Activated T-helper 2 cell treated with anti-CD3 and anti-CD28 coated beads, Interferon-gamma antibody, Interleukin-2, Interleukin-4, amounts not matched to agents 10 μg/mL and 5 μg/mL and 100 μg/mL, durations not matched to agents 14 hours and 24 hours and 36 hours (primary cell): ENCODE measurements around the gene SPDYE4. TPM values are rescaled to one million over a fixed set of nuclear protein-coding genes. Genes with fewer than 3 reads are reported as not detected.

Source experiments
- DNase-seq: peaks from one replicate; pipeline ENCODE4 v3.0.0; 2021; ENCODE audit warnings: low spot score
- H3K27ac Mint-ChIP-seq: one replicate; pipeline ENCODE4 v1.8.0; 2021; ENCODE audit warnings: mixed read lengths
- H3K27me3 Mint-ChIP-seq: one replicate; pipeline ENCODE4 v1.8.0; 2021; ENCODE audit warnings: low read depth, mixed read lengths
- H3K36me3 Mint-ChIP-seq: one replicate; pipeline ENCODE4 v1.8.0; 2021; ENCODE audit warnings: low read depth, mixed read lengths
- H3K4me1 Mint-ChIP-seq: one replicate; pipeline ENCODE4 v1.8.0; 2021; ENCODE audit warnings: low read depth, mixed read lengths
- H3K4me3 Mint-ChIP-seq: one replicate; pipeline ENCODE4 v1.8.0; 2021; ENCODE audit warnings: low read depth, mild to moderate bottlenecking, moderate library complexity, mixed read lengths
- H3K9me3 Mint-ChIP-seq: one replicate; pipeline ENCODE4 v1.8.0; 2021; ENCODE audit warnings: mixed read lengths
- intact Hi-C: fragments of 100-400 bp; cut with micrococcal nuclease; formaldehyde crosslinking; loops from one replicate; pipeline ENCODE4 v1.15.1; 2023
- total RNA-seq: library from RNA; stranded (reverse); gene quantifications from 2 replicates; pipeline ENCODE4 v1.2.3, GENCODE V29; 2022

Gene SPDYE4
- total RNA-seq, 1 donor from 2014 or later, result not detected

- H3K36me3 Mint-ChIP-seq, result no peaks in the 10 kb centered on the region
- H3K4me1 Mint-ChIP-seq, result no peaks in the 10 kb centered on the region
- no peak overlapping the region for H3K27ac Mint-ChIP-seq
- peaks cover 7% of the 10 kb centered on the region for H3K27me3 Mint-ChIP-seq
- H3K4me3 Mint-ChIP-seq, result no peak overlapping the region
- no peak for DNase-seq
- intact Hi-C loops, result no loop called here
- no peaks in the 10 kb centered on the region for H3K9me3 Mint-ChIP-seq
Observed at GRCh38 chr17:8710813-8711212, 47.5 kb downstream of the SPDYE4 start.

DNA sequence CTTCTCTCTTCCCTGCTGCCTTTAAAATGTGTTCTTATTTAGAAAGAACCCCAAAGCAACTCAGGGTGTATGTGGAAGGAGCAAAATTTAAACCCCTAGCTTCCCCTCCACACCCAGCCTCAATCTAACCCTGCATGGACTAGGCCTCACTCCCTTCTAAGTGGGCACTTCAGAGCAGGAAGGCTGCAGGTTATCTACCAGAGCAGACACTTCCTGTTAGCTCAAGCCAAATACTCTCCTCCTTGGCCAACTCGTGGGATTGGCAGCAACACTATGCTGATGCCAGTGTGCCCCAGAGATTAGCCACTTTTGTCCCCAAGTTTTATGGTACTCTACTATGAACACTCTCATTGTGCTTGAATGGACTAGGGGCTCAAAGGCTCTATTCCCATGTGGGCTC is 49.3 kb downstream of the SPDYE4 start:
- no peak overlapping the region for H3K4me3 Mint-ChIP-seq
- H3K4me1 Mint-ChIP-seq, result no peaks in the 10 kb centered on the region
- H3K9me3 Mint-ChIP-seq, result no peaks in the 10 kb centered on the region
- DNase-seq, result no peak
- H3K27ac Mint-ChIP-seq, result no peak overlapping the region
- H3K36me3 Mint-ChIP-seq, result no peaks in the 10 kb centered on the region
- intact Hi-C loops, result no loop called here
- H3K27me3 Mint-ChIP-seq, result peaks cover 14% of the 10 kb centered on the region

DNA sequence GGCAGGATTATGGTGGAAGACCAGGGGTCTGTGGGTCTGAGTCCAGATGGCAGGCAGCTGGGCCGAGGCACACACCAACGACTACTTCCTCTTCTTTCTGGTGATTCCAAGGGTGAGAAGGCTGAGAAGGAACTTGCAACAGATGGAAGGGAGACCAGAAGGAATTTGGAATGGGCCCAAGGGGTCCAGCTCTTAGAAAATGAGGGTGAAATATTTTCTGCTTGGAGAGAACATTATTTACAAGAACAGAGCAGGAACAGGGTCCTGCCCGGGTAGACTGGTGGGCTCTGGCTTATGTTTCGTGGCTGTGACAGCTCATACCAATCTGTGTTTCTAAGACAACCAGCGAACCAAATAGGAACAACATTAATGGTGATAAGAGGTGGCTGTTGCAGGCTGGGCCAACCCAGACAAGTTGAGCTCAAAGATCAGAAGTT is 50.3 kb downstream of the SPDYE4 start:
- Mint-ChIP-seq H3K27ac (no peak overlapping the region), H3K36me3 (no peaks in the 10 kb centered on the region), H3K4me1 (no peaks in the 10 kb centered on the region), H3K9me3 (no peaks in the 10 kb centered on the region), H3K4me3 (no peak overlapping the region), H3K27me3 (peaks cover 18% of the 10 kb centered on the region)
- no peak for DNase-seq
- intact Hi-C loops, result no loop called here

DNA sequence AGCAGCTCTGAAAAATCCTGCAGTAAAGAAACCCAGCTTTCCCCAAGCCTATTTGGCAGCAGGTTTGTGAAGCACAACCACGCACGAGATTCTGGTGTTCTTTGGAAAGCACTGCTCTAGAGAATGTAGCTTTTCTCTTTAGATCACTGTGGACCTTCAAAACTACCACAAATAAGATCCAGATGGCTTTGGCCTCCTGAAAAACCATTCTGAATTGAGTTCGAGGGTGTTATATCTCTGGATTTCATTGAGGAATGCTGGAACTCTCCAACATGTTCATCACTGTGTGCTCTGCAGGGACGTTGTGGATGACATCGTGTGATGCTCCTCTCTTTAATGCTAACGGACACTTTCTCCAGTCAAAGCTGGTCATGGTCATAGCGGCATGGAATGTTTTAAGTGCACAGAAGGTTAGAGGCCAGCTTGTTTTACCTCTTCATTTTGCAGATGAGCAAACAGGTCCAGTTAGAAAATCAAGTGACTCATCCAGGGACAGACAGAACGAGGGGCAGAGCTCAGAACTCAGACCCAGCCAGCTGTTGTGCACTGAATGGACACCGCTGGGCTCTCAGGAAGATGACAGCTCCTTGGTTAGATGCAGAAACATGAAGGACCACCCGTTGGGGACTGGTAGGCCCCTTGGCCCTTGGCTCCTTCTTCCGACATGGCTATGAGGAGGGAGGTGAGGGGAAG is 50.9 kb downstream of the SPDYE4 start:
- intact Hi-C loops, result no loop called here
- DNase-seq, result no peak
- no peak overlapping the region for H3K4me3 Mint-ChIP-seq
- no peaks in the 10 kb centered on the region for H3K4me1 Mint-ChIP-seq
- H3K9me3 Mint-ChIP-seq, result no peaks in the 10 kb centered on the region
- H3K27me3 Mint-ChIP-seq, result peaks cover 18% of the 10 kb centered on the region
- H3K27ac Mint-ChIP-seq, result no peak overlapping the region
- H3K36me3 Mint-ChIP-seq, result no peaks in the 10 kb centered on the region

- Mint-ChIP-seq H3K4me1 (no peaks in the 10 kb centered on the region), H3K27me3 (peaks cover 18% of the 10 kb centered on the region), H3K4me3 (no peak overlapping the region), H3K27ac (no peak overlapping the region), H3K36me3 (no peaks in the 10 kb centered on the region), H3K9me3 (no peaks in the 10 kb centered on the region)
- intact Hi-C loops, result no loop called here
- no peak for DNase-seq
Observed at GRCh38 chr17:8706431-8706830, 51.9 kb downstream of the SPDYE4 start.

GRCh38 chr17:8705427-8705826 is 52.9 kb downstream of the SPDYE4 start:
- Mint-ChIP-seq H3K4me3 (no peak overlapping the region), H3K27ac (no peak overlapping the region), H3K36me3 (no peaks in the 10 kb centered on the region)

DNA sequence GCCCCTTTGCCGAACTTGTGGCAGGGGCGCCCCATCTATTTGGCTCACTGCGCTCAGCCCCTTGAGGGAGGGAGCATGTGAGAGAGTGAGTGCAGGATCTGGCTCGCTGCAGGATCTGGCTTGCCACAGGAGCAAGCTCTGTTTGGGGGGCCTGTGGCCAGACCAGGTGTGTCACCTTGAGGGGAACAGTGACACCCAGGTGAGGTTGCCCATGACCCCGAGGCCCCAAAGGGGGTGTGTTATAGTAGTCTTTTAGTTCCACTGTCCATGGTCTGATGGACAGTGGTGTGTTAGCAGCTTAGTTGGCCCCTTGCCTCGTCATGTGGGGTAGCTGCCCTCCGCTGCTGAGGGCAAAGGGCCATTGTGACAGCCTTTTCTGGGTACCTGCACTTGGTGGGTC is 55.3 kb downstream of the SPDYE4 start:
- no peak overlapping the region for H3K27ac Mint-ChIP-seq
- H3K4me1 Mint-ChIP-seq, result no peaks in the 10 kb centered on the region
- no peak overlapping the region for H3K4me3 Mint-ChIP-seq
- intact Hi-C loops, result no loop called here
- H3K36me3 Mint-ChIP-seq, result no peaks in the 10 kb centered on the region
- no peak for DNase-seq
- peaks cover 15% of the 10 kb centered on the region for H3K27me3 Mint-ChIP-seq
- no peaks in the 10 kb centered on the region for H3K9me3 Mint-ChIP-seq

More at GRCh38 chr17:8705427-8705826, 52.9 kb downstream of the SPDYE4 start:
- H3K9me3 Mint-ChIP-seq, result no peaks in the 10 kb centered on the region
- no peak for DNase-seq
- intact Hi-C loops, result no loop called here
- H3K4me1 Mint-ChIP-seq, result no peaks in the 10 kb centered on the region
- peaks cover 18% of the 10 kb centered on the region for H3K27me3 Mint-ChIP-seq

GRCh38 chr17:8701754-8702153 is 56.6 kb downstream of the SPDYE4 start:
- Mint-ChIP-seq H3K27ac (no peak overlapping the region), H3K27me3 (peaks cover 12% of the 10 kb centered on the region), H3K36me3 (no peaks in the 10 kb centered on the region), H3K4me1 (no peaks in the 10 kb centered on the region), H3K9me3 (no peaks in the 10 kb centered on the region), H3K4me3 (no peak overlapping the region)
- DNase-seq, result no peak
- intact Hi-C loops, result no loop called here

DNA sequence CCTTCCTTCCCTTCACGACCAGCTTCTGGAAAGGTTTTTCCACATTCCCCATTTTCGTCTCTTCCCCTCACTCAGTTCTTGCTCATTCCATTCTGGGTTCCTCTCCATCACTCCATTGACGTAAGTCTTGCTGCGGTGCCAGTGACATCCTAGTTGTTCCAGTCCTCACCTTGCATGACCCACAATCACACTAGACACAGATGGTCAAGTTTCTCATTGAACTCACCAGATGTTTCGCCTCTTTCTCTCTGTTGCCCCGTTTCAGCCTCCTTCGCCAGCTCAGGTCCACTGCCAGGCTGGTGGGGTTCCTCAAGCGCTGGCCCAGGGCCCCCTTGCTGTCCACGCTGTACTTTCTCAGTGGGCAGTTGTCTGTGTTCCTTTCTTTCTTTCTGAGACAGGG is 57.1 kb downstream of the SPDYE4 start:
- Mint-ChIP-seq H3K4me3 (no peak overlapping the region), H3K27ac (no peak overlapping the region), H3K4me1 (no peaks in the 10 kb centered on the region), H3K9me3 (no peaks in the 10 kb centered on the region), H3K27me3 (peaks cover 11% of the 10 kb centered on the region), H3K36me3 (no peaks in the 10 kb centered on the region)
- intact Hi-C loops, result no loop called here
- DNase-seq, result no peak

Other genes with a start within 250 kb of the SPDYE4 start
- 13.2 and 20.7 TPM in 2 replicates for gene MYH10, start 127.8 kb downstream of the SPDYE4 start, total RNA-seq
- 0.21 and 0.75 TPM in 2 replicates for gene CCDC42, start 13.7 kb downstream of the SPDYE4 start, total RNA-seq
- 0.64 and 0.94 TPM in 2 replicates for gene MFSD6L, start 40.8 kb upstream of the SPDYE4 start, total RNA-seq
- gene PIK3R6, start 109.1 kb upstream of the SPDYE4 start, total RNA-seq, result 9.8 and 10.1 TPM in 2 replicates
- 46.8 and 47.7 TPM in 2 replicates for gene PIK3R5, start 207.2 kb upstream of the SPDYE4 start, total RNA-seq